ENCODE results near the gene SEBOX.

SEBOX gene

GRCh38 chr17:28369684-28370034, 4.7 kb upstream of the SEBOX start:
- no peak for DNase-seq (ENCODE audit: low read depth in 4 of 4, low spot score in 1 of 4)

DNA sequence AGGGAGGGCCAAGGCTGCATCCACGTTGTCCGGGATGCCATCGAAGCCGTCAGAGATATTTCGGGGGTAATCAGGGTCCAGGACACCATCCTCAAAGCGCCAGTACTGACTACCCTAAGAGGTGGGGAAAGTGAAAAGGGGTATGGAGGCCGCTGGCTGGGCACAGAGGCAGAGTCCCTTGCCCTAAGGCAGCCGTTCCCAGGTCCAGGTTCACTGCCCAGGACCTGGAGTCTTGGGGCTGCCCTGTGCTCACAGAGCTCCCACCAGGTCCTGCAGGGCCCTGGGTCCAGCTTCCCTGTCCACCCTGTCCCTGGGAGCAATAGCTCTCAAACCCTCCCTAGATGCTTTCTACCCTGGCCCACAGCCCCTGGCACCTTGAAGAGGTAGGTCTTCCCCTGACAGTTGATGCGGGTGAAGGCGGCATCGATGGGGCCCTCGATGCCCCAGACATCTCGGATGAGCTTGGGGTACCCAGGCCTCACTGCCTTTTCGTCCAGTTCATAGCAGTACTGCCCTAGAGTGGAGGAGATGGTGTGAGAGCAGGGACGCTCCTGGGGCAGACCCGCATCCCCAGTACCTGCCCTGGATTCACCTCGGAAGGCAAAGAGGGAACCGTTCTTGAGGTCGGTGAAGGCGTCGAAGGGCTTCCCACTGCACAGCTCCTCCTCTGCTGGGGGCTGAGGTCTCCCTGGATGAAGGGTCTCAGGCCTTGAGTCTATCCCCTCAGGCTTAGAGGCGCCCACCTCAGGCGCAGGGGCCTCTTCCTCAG, 4.1 kb upstream of the SEBOX start:
- no peak for DNase-seq (ENCODE audit: low read depth in 4 of 4, low spot score in 1 of 4)

GRCh38 chr17:28368306-28368831, 3.4 kb upstream of the SEBOX start:
- DNase-seq (ENCODE audit: low read depth in 4 of 4, low spot score in 1 of 4): no peak

GRCh38 chr17:28367641-28368305, 2.8 kb upstream of the SEBOX start:
- DNase-seq (ENCODE audit: low read depth in 4 of 4, low spot score in 1 of 4): no peak

DNA sequence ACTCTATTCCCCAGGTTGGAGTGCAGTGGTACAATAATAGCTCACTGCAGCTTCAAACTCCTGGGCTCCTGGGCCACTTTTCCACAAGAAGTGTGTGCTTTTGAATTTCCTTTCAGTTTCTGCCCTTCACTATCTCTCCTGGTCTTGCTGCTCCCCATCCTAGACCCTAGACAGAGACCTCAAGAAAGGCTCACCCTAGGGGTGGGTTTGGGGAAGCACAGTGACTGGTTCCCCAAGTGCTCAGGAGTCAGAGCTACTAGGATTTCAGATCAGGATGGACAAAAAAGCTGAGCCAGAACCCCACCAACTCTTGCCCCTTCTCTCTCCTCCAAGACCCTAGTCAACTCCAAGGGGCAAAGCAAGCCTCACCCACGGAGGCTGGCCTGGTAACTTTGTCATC, 1.6 kb upstream of the SEBOX start:
- DNase-seq (ENCODE audit: low read depth in 4 of 4, low spot score in 1 of 4): no peak

GRCh38 chr17:28365487-28365886, 488 bp upstream of the SEBOX start:
- DNase-seq (ENCODE audit: low read depth in 4 of 4, low spot score in 1 of 4): no peak

DNA sequence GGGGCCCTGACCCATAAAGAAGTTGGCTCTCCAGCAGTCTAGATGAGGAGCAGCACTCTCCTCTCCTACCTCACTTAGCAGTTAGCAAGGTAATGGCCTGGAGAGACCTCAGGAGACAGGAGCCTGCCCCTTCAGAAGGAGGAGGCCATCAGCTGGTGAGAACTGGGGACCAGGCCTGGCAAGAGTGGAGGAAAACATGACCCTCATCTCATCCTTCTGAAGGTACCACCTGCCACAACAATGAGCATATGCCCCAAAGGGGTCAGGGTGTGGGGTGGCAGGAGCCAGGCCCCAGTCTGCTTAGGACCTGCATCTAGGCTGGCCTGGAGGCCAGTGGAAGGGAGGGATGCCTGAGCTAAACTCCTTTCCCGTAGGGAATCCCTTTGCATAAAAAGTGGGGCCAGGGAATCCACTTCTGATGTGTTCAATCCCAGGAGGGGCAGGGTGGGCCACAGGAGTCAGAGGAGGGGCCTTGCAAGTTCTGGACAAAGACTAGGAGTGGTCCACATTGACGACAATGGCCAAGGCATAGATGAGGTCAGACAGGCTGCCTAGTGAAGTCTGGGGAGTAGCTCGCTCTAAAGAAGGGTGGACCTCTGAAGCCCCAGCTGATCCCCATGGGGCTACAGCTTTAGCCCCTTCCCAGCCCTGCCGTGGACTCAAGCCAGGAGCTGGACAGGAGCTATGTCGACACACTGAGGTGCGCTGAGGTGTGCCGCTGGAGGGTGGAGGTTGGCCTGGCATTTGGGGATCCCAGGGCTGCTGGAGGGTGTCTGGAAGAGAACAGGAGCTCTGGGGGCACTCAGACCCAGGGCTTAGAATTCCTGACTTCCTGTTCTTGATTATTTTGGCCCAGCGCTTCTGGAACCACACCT, 986 bp downstream of the SEBOX start:
- DNase-seq (ENCODE audit: low read depth in 4 of 4, low spot score in 1 of 4): no peak

- DNase-seq (ENCODE audit: low read depth in 4 of 4, low spot score in 1 of 4): no peak
Observed at GRCh38 chr17:28363186-28363585, 1.8 kb downstream of the SEBOX start.

DNA sequence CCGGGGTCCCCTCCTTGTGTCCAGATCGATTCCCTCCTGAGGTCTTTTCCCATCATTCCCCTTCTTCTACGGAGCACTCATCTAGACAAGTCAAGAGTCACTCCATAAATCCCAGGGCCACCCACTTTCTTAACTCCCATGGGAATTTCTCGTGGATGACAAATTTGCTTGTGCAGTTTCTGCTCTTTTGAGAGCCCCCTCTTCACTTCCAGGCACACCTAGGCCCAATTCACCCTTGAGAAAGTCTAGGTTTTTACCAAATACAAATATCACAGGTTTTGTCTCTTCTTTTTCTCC, 7.2 kb downstream of the SEBOX start:
- DNase-seq (ENCODE audit: low read depth in 4 of 4, low spot score in 1 of 4): no peak

DNA sequence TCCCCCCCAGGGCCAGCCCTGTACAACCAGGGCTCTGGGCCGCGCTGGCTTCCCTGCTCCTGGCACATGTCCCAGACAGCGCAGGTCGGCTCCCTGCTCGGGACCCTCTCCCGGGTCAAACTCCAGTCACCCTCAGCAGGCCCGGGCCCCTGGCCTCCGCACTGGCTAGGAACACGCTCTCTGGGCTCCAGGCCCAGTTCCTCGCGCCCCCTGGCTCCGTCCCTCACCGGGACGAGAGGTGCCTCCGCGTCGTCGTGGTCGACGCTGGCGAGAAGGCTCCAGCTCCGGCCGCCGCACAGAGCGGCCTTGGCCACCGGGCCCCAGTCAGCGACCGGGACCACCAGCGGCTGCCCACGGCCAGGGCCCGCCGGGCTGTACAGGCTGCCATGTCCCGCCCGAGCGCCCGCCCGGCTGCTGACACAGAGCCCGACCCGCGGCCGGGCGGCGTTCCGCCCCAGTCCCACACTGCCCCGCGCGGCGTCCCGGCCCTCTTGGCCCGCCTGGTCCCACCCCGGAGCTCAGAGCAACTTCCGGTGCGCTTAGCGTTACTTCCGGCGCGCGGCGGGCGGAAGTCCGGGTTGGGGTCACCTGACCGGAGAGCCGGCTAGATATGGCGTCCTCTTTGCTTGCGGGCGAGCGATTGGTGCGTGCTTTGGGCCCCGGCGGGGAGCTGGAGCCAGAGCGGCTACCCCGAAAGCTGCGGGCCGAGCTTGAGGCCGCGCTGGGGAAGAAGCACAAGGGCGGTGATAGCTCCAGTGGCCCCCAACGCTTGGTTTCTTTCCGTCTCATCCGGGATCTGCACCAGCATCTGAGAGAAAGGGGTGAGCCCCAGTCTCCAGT, 7.7 kb downstream of the SEBOX start, which contains the start of gene POLDIP2:
Gene POLDIP2 (minus strand): TSS at position 467 of the 840 bp plus-strand sequence. CDS start 79 bp downstream, at position 388.
- DNase-seq (ENCODE audit: low read depth in 4 of 4, low spot score in 1 of 4): peak; percentile 86 to 92 (median 90)

DNA sequence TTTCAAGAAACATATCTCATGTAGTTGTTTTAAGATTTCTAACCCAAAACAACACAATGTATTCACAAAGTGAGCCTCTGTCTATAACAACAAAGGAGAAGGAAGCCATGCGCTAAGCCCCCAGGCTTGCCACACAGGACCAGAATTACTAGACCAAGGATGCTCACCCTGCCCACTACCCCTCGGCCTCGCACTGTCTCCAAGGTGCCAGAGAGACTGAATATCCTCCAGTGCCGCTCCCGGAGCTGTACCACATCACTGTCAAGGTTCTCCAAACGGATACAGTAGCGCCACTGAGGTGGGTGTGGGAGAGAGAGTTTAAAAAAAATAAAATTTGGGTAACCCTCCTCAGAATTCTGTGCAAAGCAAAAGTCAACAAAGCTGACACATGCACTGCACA, 14.7 kb downstream of the SEBOX start:
- no peak for DNase-seq (ENCODE audit: low read depth in 4 of 4, low spot score in 1 of 4)

- DNase-seq (ENCODE audit: low read depth in 4 of 4, low spot score in 1 of 4): no peak
Observed at GRCh38 chr17:28348979-28349378, 16.0 kb downstream of the SEBOX start.

DNA sequence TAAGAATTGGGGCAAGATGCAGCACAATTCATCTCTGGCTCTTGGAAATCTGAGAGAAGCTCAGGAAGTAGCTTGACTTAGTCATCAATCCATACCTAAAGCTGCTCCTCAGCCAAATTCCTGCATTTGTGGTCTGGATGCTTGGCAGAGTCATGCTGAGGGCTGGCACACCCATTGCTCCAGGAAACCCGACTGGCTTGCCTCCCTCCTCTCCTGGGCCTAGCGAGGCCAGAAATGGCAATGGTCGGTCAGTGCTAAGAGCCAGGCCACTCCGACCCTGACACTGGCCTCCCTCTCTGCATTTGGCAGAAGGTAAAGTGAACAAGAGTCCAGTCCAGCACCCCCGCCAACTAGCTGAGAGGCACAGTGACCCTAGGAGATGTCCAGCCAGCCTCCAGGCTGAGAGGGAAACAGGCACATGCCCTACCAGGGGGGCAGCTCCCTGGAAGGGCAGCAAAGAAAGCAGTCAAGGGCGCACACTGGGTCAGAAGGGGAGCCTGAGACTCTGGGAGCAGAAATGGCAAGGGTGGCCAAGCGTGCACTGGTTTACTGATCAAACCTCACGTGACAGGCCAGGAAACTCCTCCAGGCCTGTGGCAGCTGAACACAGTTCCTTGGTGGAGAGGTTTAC, 17.6 kb downstream of the SEBOX start:
- DNase-seq (ENCODE audit: low read depth in 4 of 4, low spot score in 1 of 4): no peak

DNA sequence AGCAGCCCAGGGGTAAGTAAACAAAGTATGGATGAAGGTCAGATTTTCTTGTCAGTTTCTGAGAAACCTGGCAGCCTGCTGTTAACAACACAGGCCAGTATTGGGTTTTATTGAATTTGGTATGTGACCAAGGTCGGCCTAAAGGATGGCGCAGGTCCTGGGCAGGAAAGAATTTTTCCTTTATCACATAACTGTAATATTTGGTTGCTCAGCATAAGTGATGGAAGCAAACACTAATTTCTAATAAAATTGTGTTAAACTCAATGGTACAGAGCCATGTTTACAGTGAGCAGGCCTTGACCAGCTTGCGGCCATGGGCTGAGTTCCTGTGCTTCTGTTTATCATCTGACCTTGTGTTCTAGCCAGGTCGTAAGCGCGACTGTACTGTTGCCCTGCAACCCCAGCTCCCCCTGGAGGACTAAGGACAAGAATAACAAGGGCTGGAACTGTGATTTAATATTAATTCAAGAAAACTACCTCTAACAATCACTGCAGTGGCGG, 18.2 kb downstream of the SEBOX start:
- DNase-seq (ENCODE audit: low read depth in 4 of 4, low spot score in 1 of 4): no peak

GRCh38 chr17:28346199-28346580, 18.8 kb downstream of the SEBOX start:
- DNase-seq (ENCODE audit: low read depth in 4 of 4, low spot score in 1 of 4): no peak

GRCh38 chr17:28345419-28346198, 19.4 kb downstream of the SEBOX start:
- DNase-seq (ENCODE audit: low read depth in 4 of 4, low spot score in 1 of 4): no peak

DNA sequence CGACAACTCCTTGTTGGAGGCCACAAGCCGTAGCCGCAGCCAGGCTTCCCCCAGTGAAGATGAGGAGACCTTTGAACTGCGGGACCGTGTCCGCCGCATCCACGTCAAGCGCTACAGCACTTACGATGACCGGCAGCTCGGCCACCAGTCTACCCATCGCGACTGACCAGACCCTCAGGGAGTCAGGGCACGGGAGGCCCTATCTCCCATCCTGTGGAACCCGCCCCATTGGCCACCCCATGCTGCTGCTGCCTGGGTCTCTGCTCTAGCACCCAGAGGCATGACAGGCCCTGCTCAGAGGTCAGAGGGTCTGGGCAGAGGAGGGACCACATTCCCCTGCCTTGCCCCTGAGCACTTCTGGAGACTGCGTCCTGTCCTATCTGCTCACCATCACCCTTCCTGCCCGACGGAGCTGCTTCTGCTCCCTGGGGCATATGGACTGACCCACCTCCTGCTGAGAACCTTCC, 20.5 kb downstream of the SEBOX start:
- no peak for DNase-seq (ENCODE audit: low read depth in 4 of 4, low spot score in 1 of 4)

- no peak for DNase-seq (ENCODE audit: low read depth in 4 of 4, low spot score in 1 of 4)
Observed at GRCh38 chr17:28344011-28344410, 21.0 kb downstream of the SEBOX start.

- DNase-seq (ENCODE audit: low read depth in 4 of 4, low spot score in 1 of 4): no peak
Observed at GRCh38 chr17:28343491-28343932, 21.5 kb downstream of the SEBOX start.

Measured in stimulated activated CD4-positive, alpha-beta T cell treated with anti-CD3 and anti-CD28 coated beads, Interleukin-1b, Interleukin-23, amount 100 ng/mL, for 24 hours (primary cell).